Caki2 (cell line): ENCODE data around the gene CBLN4. TPM values are rescaled to one million over a fixed set of nuclear protein-coding genes. Genes with fewer than 3 reads are reported as not detected.

Source experiments
- DNase-seq: peaks from one replicate; pipeline ENCODE4 v3.0.0-alpha.2; 2015; ENCODE audit warnings: low read depth
- in situ Hi-C: cut with HindIII; loops from 2 replicates; pipeline ENCODE4 v1.10.0; 2016; ENCODE audit warnings: low sequenced_read_pairs, low pct_unique_long_range_greater_than_20kb, mixed read lengths
- total RNA-seq: library from RNA; depleted of rRNA; stranded (reverse); fragments of >200 nt; shearing (Covaris generic); gene quantifications from 2 replicates; pipeline ENCODE4 v1.2.3, GENCODE V29; 2014; ENCODE audit warnings: low replicate concordance; rRNA removed

CBLN4 gene
- total RNA-seq, 1 experiment from 2014 or later = not detected

DNA sequence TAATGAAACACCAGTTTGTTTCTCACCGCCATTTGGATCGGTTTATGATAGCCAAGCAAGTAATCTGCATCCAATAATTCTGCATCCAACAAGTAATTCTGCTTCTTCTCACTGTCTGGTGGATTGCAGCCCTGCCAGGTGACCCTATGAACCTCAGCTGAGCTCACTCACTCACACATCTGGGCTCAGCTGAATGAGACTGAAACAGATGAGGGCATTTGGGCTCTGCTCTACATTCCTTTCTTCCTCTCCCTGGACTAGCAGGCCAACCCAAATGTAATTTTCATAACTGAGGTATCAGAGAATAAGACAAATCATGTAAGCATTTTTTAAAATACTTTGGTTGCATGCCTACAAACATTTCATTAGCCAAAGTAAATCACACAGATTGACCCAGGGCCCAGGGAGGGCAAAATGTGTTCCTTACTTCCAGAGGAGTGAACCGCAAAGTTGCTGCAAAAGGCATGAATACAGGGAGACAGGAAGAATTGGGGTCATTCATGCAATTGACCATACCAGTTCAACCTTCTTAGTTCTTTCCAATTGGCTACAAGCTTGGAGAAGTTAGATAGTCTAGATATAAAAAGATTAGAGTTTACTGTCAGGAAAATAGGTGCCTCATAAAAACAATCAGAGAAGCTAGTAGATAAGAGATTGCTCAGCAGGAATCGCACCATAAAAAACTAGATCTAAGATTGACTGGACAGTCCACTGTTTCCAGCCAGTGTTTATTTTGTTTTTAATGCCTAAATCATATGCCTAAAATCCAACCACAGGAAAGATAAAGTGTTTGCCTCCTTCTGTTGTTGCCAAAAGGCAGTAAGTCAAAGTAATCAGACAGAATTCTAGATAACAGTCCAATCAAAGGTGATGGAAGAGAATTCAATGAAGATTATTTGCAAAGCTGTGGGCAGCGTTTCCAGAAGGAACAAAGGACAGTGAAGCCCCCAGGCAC lies 43.7 kb downstream of the CBLN4 start:
- DNase-seq = no peak
- in situ Hi-C loops = no loop called here

DNA sequence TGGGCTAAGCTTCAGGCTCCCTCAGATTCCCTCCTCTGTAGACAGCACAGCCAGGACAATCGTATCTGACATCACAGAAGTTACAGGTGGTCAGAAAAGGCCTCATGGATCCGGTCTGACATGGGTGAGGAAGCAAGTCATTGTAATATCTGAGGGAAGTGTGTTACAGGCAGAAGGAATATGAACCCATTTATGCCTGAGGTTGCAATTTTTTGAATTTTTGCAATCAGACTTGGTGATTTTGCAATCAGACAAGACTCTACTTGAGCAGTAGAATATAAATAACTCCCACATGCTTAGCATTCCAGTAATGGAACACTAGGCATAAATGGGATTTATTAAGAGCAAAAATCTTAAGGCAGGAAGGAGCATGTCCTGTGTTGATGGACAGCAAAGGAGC lies 52.1 kb downstream of the CBLN4 start:
- DNase-seq = no peak
- in situ Hi-C loops = no loop called here

DNA sequence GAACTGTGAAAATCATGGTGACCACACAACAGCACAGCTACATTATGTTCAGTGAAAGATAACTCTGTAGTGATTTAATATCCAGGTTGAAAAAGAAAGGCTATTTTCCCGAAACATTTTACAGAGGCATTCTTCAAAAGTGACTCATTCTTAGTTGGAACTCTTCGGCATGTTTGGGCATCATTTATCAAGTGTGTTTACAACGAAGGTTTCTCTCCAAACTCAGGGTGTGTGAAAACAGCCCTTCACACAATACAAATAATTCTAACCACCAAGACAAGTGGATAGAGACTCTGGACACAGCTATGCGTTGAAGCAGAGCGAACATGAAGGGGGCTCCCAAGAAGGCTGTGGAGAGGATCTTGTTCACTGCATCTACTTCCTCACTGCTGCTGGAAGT lies 57.6 kb downstream of the CBLN4 start:
- DNase-seq = no peak
- in situ Hi-C loops = no loop called here

Other genes starting within 250 kb of the CBLN4 start
- not detected in 2 replicates for gene MC3R, start 243.2 kb upstream of the CBLN4 start, total RNA-seq